Progenitor cell of endocrine pancreas (in vitro differentiated cells): ENCODE data around the gene KCNK15. TPM values are rescaled to one million over a fixed set of nuclear protein-coding genes. Genes with fewer than 3 reads are reported as not detected.

ENCODE experiments used
- DNase-seq: peaks from one replicate; pipeline ENCODE4 v3.0.0; 2021; ENCODE audit warnings: low spot score; ENCODE audit not compliant: unreplicated experiment
- H3K27ac Mint-ChIP-seq: 2 replicates; pipeline ENCODE4 v1.8.0; 2021; ENCODE audit warnings: mild to moderate bottlenecking, moderate library complexity, mixed read lengths
- H3K27me3 Mint-ChIP-seq: 2 replicates; pipeline ENCODE4 v1.8.0; 2021; ENCODE audit warnings: mixed read lengths
- H3K36me3 Mint-ChIP-seq: 2 replicates; pipeline ENCODE4 v1.8.0; 2022; ENCODE audit warnings: mixed read lengths; ENCODE audit not compliant: insufficient read depth
- H3K4me1 Mint-ChIP-seq: 2 replicates; pipeline ENCODE4 v1.8.0; 2021; ENCODE audit warnings: low read depth, mixed read lengths
- H3K4me3 Mint-ChIP-seq: 2 replicates; pipeline ENCODE4 v1.8.0; 2021; ENCODE audit warnings: low read depth, mild to moderate bottlenecking, moderate library complexity, mixed read lengths
- H3K9me3 Mint-ChIP-seq: 2 replicates; pipeline ENCODE4 v1.8.0; 2021; ENCODE audit warnings: low read depth, mixed read lengths
- CTCF ChIP-seq: fragments of 200-600 bp; sonication (generic); IDR thresholded peaks from one replicate; pipeline ENCODE4 v1.5.0; 2021; ENCODE audit warnings: antibody characterized with exemption, mild to moderate bottlenecking; ENCODE audit not compliant: unreplicated experiment
- total RNA-seq: library from RNA; stranded (reverse); gene quantifications from 2 replicates; pipeline ENCODE4 v1.2.1, GENCODE V29; 2021

The KCNK15 gene
- total RNA-seq, 1 donor from 2014 or later = 0.22 TPM

- Mint-ChIP-seq H3K9me3 (no peaks in the 10 kb centered on the region), H3K27me3 (peaks cover 3% of the 10 kb centered on the region), H3K4me1 (no peaks in the 10 kb centered on the region), H3K36me3 (no peaks in the 10 kb centered on the region), H3K27ac (no peak overlapping the region), H3K4me3 (no peak overlapping the region)
- no peak for DNase-seq
- no peak for TF ChIP-seq CTCF
Measured at GRCh38 chr20:44721785-44722054, 23.9 kb upstream of the KCNK15 start.

GRCh38 chr20:44722990-44723389 lies 22.7 kb upstream of the KCNK15 start:
- no peaks in the 10 kb centered on the region for H3K4me1 Mint-ChIP-seq
- peaks cover 3% of the 10 kb centered on the region for H3K27me3 Mint-ChIP-seq
- H3K4me3 Mint-ChIP-seq = no peak overlapping the region
- H3K9me3 Mint-ChIP-seq = no peaks in the 10 kb centered on the region
- no peak for DNase-seq
- TF ChIP-seq CTCF = no peak
- H3K36me3 Mint-ChIP-seq = no peaks in the 10 kb centered on the region
- no peak overlapping the region for H3K27ac Mint-ChIP-seq

GRCh38 chr20:44723391-44723790 lies 22.3 kb upstream of the KCNK15 start:
- Mint-ChIP-seq H3K9me3 (no peaks in the 10 kb centered on the region), H3K27ac (no peak overlapping the region), H3K4me3 (no peak overlapping the region), H3K27me3 (peaks cover 3% of the 10 kb centered on the region), H3K4me1 (no peaks in the 10 kb centered on the region), H3K36me3 (no peaks in the 10 kb centered on the region)
- TF ChIP-seq CTCF = no peak
- DNase-seq = no peak

GRCh38 chr20:44723798-44724362 lies 21.8 kb upstream of the KCNK15 start:
- peaks cover 5% of the 10 kb centered on the region for H3K27me3 Mint-ChIP-seq
- no peak overlapping the region for H3K4me3 Mint-ChIP-seq
- no peak for TF ChIP-seq CTCF
- no peak overlapping the region for H3K27ac Mint-ChIP-seq
- no peaks in the 10 kb centered on the region for H3K36me3 Mint-ChIP-seq
- H3K4me1 Mint-ChIP-seq = peaks cover 2% of the 10 kb centered on the region
- H3K9me3 Mint-ChIP-seq = no peaks in the 10 kb centered on the region
- DNase-seq = no peak

GRCh38 chr20:44724423-44725091 lies 21.1 kb upstream of the KCNK15 start:
- TF ChIP-seq CTCF = no peak
- Mint-ChIP-seq H3K36me3 (no peaks in the 10 kb centered on the region), H3K4me3 (no peak overlapping the region), H3K4me1 (peaks cover 2% of the 10 kb centered on the region), H3K9me3 (no peaks in the 10 kb centered on the region), H3K27ac (no peak overlapping the region), H3K27me3 (peaks cover 5% of the 10 kb centered on the region)
- no peak for DNase-seq
